ENCODE data around the gene PDSS2. TPM values are rescaled to one million over a fixed set of nuclear protein-coding genes. Genes with fewer than 3 reads are reported as not detected.
A peak's percentile ranks its signal among the peaks of the same experiment; 100 is the strongest.

The PDSS2 gene
- total RNA-seq, 1 experiment from 2014 or later, result 12.1 TPM

GRCh38 chr6:107400616-107401147 is 58.7 kb downstream of the PDSS2 start:
- no peaks in the 10 kb centered on the region for H4K20me1 ChIP-seq (ENCODE audit: control insufficient read depth, insufficient read depth, insufficient read length)
- H3K23me2 ChIP-seq (ENCODE audit: insufficient read length, low read depth, low read length, poor library complexity, severe bottlenecking), result no peaks in the 10 kb centered on the region
- no peak overlapping the region for H3K9ac ChIP-seq (ENCODE audit: extremely low read depth, insufficient read length, low read length)
- H4K8ac ChIP-seq (replicated peaks; ENCODE audit: insufficient read length, low read depth, low read length), result no peak overlapping the region
- H3K27me3 ChIP-seq (ENCODE audit: insufficient read depth, low read length), result no peaks in the 10 kb centered on the region
- no peak overlapping the region for H2AFZ ChIP-seq (ENCODE audit: low read length)
- no CpG with 5 or more reads among the region's 4 CpGs for WGBS (ENCODE audit: extremely low coverage, insufficient read length, low lambda C conversion rate)
- H3K27ac ChIP-seq (ENCODE audit: insufficient read length, low read depth, low read length), result no peak overlapping the region
- no peak overlapping the region for H3K18ac ChIP-seq (ENCODE audit: insufficient read length, low read depth, low read length)
- Mint-ChIP-seq H3K27me3 (ENCODE audit: low read depth) (no peaks in the 10 kb centered on the region), H3K27ac (no peak overlapping the region), H3K9me3 (peaks cover 19 to 22% of the 10 kb centered on the region in 2 experiments), H3K4me3 (no peak overlapping the region), H3K36me3 (ENCODE audit: insufficient read depth in 1 of 3, low read depth in 3 of 3) (peaks cover 11 to 40% (median 29%) of the 10 kb centered on the region in 3 experiments; a peak in 6 of 7 replicates), H3K4me1 (peaks cover 6 to 20% of the 10 kb centered on the region in 2 experiments)
- no peak overlapping the region for H3T11ph ChIP-seq (ENCODE audit: low read length)
- no peak overlapping the region for H2BK12ac ChIP-seq (ENCODE audit: insufficient read length, low read depth, low read length)
- H2BK15ac ChIP-seq (ENCODE audit: low read depth, low read length), result no peak overlapping the region
- H3K4ac ChIP-seq (ENCODE audit: low read depth, low read length), result no peak overlapping the region
- H3K9me3 ChIP-seq (ENCODE audit: control insufficient read depth, low read depth, low read length), result no peaks in the 10 kb centered on the region
- no peak for DNase-seq
- H4K91ac ChIP-seq (ENCODE audit: insufficient read length, low read depth, low read length), result no peak overlapping the region
- H4K5ac ChIP-seq (ENCODE audit: insufficient read length, low read depth, low read length), result no peak overlapping the region
- H3K4me1 ChIP-seq (ENCODE audit: insufficient read depth, low read length), result peaks cover 4% of the 10 kb centered on the region; the same call in 1 of the 2 replicates
- no peak overlapping the region for H3K23ac ChIP-seq (ENCODE audit: insufficient read length, low read depth, low read length)
- H2AK5ac ChIP-seq (ENCODE audit: insufficient read length, low read length), result no peak overlapping the region
- H3K79me2 ChIP-seq (ENCODE audit: insufficient read depth, low read length), result no peaks in the 10 kb centered on the region
- no peak overlapping the region for H2BK5ac ChIP-seq (ENCODE audit: insufficient read length, low read length)
- TF ChIP-seq CTCF (conservative IDR thresholded peaks at IDR 0.05), result no peak
- no peak overlapping the region for H3K4me2 ChIP-seq (ENCODE audit: insufficient read depth, insufficient read length, low read length)
- H3K56ac ChIP-seq (ENCODE audit: insufficient read length, low read depth, low read length), result no peak overlapping the region
- H2BK20ac ChIP-seq (ENCODE audit: low read depth, low read length, poor library complexity, severe bottlenecking), result no peak overlapping the region
- no peak overlapping the region for H2BK120ac ChIP-seq (ENCODE audit: low read depth, low read length, poor library complexity, severe bottlenecking)
- H3K14ac ChIP-seq (ENCODE audit: insufficient read depth, low read length), result peak overlapping the region; percentile 42; the same call in 1 of the 2 replicates
- no peaks in the 10 kb centered on the region for H3K79me1 ChIP-seq (ENCODE audit: insufficient read depth, low read depth, low read length, poor library complexity, severe bottlenecking)
